HepG2 (cell line): ENCODE measurements around the gene EEPD1. TPM values are rescaled to one million over a fixed set of nuclear protein-coding genes. Genes with fewer than 3 reads are reported as not detected.

Experiments
- ASH2L ChIP-seq: fragments of 300-600, 200-600 bp; sonication (generic); IDR thresholded peaks from 2 replicates; pipeline ENCODE4 v1.7.0; 2017; ENCODE audit warnings: low read depth, mild to moderate bottlenecking, moderate library complexity, mixed read lengths, low read length; ENCODE audit not compliant: insufficient read length
- CAMTA2 ChIP-seq: sonication (generic); formaldehyde crosslinking; IDR thresholded peaks from 2 replicates; pipeline ENCODE4 v1.4.0; 2020; ENCODE audit warnings: mild to moderate bottlenecking, missing genetic modification reagents, borderline replicate concordance
- CCAR2 ChIP-seq: fragments of 200-400 bp; formaldehyde crosslinking; optimal IDR thresholded peaks from 2 replicates; pipeline ENCODE3; 2018; ENCODE audit warnings: low read depth, mild to moderate bottlenecking, low read length, moderate library complexity
- CREB1 ChIP-seq, 2 experiments: fragments of 450-650 bp in 1 of 2; IDR thresholded peaks; 2 replicates each; pipeline ENCODE4 v1.6.1; 2016 to 2017; ENCODE audit warnings: control low read depth in 1 of 2, mild to moderate bottlenecking in 1 of 2, missing compliant biosample characterization in 1 of 2, missing genetic modification characterization in 1 of 2
- HES4 ChIP-seq: sonication (generic); formaldehyde crosslinking; IDR thresholded peaks from 2 replicates; pipeline ENCODE4 v1.9.0; 2021; ENCODE audit warnings: mild to moderate bottlenecking, missing genetic modification reagents, borderline replicate concordance
- KLF15 ChIP-seq: sonication (generic); formaldehyde crosslinking; IDR thresholded peaks from 2 replicates; pipeline ENCODE4 v1.8.1; 2023; ENCODE audit warnings: borderline replicate concordance, mild to moderate bottlenecking, inconsistent platforms, missing genetic modification reagents, mixed read lengths
- MXI1 ChIP-seq: IDR thresholded peaks from 3 replicates; pipeline ENCODE4 v1.6.1; 2012; ENCODE audit warnings: low read depth, low read length, inconsistent platforms, borderline replicate concordance
- NR2F1 ChIP-seq, 2 experiments: fragments of 450-650 bp in 1 of 2; formaldehyde crosslinking in 1 of 2; IDR thresholded peaks; 2 replicates each; pipeline versions ENCODE4 v1.5.0 to v1.6.1; 2016 to 2020; ENCODE audit warnings: mild to moderate bottlenecking in 1 of 2, missing compliant biosample characterization in 1 of 2, missing genetic modification reagents in 1 of 2, moderate library complexity in 1 of 2
- SIX4 ChIP-seq: sonication (generic); formaldehyde crosslinking; IDR thresholded peaks from 2 replicates; pipeline ENCODE4 v1.4.0; 2020; ENCODE audit warnings: missing genetic modification reagents
- SRF ChIP-seq: IDR thresholded peaks from 2 replicates; pipeline ENCODE4 v1.6.1; 2011; ENCODE audit warnings: mild to moderate bottlenecking, low read depth, low read length, moderate library complexity
- ZNF3 ChIP-seq: IDR thresholded peaks from 2 replicates; pipeline ENCODE4 v1.7.0; 2017; ENCODE audit warnings: inconsistent platforms
- ZNF7 ChIP-seq: IDR thresholded peaks from 2 replicates; pipeline ENCODE4 v1.6.1; 2016; ENCODE audit warnings: missing biosample characterization, missing genetic modification reagents
- polyA plus RNA-seq, 8 experiments: library from polyadenylated mRNA; depleted of rRNA in 3 of 8; stranded (reverse) in 7 of 8; unstranded in 1 of 8; fragments of >200 nt; fragmentation: Illumina TruSeq in 4 of 8; extraction: Trizol in 4 of 8; gene quantifications; 2 replicates each; pipeline versions ENCODE4 v1.2.1 to v1.2.3, GENCODE V29; 2011 to 2016; ENCODE audit warnings: low read depth in 4 of 8, missing spikeins in 1 of 8, mixed read lengths in 1 of 8; ENCODE audit not compliant: insufficient read depth in 1 of 8
- total RNA-seq, 5 experiments: library from RNA; depleted of rRNA; stranded (reverse); fragments of >200 nt; fragmentation: Illumina TruSeq; extraction: Trizol; gene quantifications; 2 replicates each; pipeline ENCODE4 v1.2.3, GENCODE V29; 2016; ENCODE audit warnings: low read depth in 1 of 5
- TF ChIP-seq, protein P1 (sequence below): IDR thresholded peaks from 2 replicates; pipeline ENCODE4 v1.4.0; 2020; ENCODE audit warnings: mild to moderate bottlenecking, missing genetic modification reagents
- TF ChIP-seq, protein P2 (sequence below): sonication (generic); formaldehyde crosslinking; conservative IDR thresholded peaks from 2 replicates; pipeline ENCODE4 v1.8.0; 2022; ENCODE audit warnings: low read depth, missing genetic modification reagents
- TF ChIP-seq, protein P3 (sequence below): sonication (generic); formaldehyde crosslinking; IDR thresholded peaks from 2 replicates; pipeline ENCODE4 v1.4.0; 2020; ENCODE audit warnings: missing genetic modification reagents
- TF ChIP-seq, protein P4 (sequence below): sonication (generic); formaldehyde crosslinking; IDR thresholded peaks from 2 replicates; pipeline ENCODE4 v1.4.0; 2020; ENCODE audit warnings: mild to moderate bottlenecking, missing genetic modification reagents
- TF ChIP-seq, protein P5 (sequence below): sonication (generic); formaldehyde crosslinking; IDR thresholded peaks from 2 replicates; pipeline ENCODE4 v1.5.1; 2020; ENCODE audit warnings: mild to moderate bottlenecking, missing genetic modification reagents, moderate library complexity

The EEPD1 gene
- total and polyA plus RNA-seq, 2 of the 13 experiments (the other 11 are each of a cell fraction or from before 2014, with no cell fraction given) = 10.1 to 16.4 TPM

DNA sequence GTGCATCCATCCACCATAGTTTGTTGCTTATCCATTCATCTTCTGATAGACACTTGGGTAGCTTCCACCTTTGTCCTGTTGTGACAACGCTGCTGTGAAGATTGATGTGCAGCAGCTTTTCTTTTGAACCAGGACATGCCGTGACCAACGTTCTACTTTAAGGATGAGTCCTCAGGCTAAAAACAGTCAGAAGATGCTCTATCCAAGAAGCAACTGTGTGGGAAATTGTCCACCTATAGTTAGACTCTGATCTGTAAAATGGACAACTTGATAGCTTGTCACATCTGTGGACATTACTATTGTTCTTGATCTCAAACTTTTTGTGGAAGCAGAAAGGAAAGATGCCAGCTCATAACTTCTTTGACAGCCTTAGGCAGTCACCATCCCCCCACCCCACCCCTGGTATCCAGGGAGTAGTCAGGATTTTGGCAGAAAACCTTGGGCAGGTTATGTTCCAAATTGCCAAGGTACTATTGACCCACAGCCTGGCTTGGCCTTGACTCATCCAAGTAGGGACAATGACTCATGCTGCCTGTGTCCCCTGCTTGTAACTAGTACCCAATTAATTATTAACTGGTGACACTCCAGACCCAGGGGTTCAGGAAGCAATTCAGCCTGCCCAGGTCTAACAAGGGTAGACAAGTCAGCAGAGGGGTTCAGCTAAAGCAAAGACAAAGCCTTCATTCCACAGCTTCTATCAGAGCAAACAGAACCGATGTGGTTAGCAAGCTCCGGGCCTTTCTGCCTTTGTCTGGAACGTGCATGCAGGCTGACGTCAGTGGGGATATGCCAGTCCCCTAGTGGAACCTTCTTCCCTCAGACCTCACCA is 137.0 kb downstream of the EEPD1 start (continued):
- TF ChIP-seq, protein P1, sequence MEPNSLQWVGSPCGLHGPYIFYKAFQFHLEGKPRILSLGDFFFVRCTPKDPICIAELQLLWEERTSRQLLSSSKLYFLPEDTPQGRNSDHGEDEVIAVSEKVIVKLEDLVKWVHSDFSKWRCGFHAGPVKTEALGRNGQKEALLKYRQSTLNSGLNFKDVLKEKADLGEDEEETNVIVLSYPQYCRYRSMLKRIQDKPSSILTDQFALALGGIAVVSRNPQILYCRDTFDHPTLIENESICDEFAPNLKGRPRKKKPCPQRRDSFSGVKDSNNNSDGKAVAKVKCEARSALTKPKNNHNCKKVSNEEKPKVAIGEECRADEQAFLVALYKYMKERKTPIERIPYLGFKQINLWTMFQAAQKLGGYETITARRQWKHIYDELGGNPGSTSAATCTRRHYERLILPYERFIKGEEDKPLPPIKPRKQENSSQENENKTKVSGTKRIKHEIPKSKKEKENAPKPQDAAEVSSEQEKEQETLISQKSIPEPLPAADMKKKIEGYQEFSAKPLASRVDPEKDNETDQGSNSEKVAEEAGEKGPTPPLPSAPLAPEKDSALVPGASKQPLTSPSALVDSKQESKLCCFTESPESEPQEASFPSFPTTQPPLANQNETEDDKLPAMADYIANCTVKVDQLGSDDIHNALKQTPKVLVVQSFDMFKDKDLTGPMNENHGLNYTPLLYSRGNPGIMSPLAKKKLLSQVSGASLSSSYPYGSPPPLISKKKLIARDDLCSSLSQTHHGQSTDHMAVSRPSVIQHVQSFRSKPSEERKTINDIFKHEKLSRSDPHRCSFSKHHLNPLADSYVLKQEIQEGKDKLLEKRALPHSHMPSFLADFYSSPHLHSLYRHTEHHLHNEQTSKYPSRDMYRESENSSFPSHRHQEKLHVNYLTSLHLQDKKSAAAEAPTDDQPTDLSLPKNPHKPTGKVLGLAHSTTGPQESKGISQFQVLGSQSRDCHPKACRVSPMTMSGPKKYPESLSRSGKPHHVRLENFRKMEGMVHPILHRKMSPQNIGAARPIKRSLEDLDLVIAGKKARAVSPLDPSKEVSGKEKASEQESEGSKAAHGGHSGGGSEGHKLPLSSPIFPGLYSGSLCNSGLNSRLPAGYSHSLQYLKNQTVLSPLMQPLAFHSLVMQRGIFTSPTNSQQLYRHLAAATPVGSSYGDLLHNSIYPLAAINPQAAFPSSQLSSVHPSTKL (CRISPR knock-in tag) = peak; percentile 94
- peak; percentile 83 for TF ChIP-seq CREB1 (IDR thresholded peaks at IDR 0.05)
- TF ChIP-seq CREB1 (CRISPR knock-in tag; IDR thresholded peaks at IDR 0.05) = peak; percentile 89
- TF ChIP-seq SRF = peak; percentile 82
- no peak for TF ChIP-seq CCAR2
- TF ChIP-seq, protein P2, sequence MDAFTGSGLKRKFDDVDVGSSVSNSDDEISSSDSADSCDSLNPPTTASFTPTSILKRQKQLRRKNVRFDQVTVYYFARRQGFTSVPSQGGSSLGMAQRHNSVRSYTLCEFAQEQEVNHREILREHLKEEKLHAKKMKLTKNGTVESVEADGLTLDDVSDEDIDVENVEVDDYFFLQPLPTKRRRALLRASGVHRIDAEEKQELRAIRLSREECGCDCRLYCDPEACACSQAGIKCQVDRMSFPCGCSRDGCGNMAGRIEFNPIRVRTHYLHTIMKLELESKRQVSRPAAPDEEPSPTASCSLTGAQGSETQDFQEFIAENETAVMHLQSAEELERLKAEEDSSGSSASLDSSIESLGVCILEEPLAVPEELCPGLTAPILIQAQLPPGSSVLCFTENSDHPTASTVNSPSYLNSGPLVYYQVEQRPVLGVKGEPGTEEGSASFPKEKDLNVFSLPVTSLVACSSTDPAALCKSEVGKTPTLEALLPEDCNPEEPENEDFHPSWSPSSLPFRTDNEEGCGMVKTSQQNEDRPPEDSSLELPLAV = no peak
- TF ChIP-seq, protein P3, sequence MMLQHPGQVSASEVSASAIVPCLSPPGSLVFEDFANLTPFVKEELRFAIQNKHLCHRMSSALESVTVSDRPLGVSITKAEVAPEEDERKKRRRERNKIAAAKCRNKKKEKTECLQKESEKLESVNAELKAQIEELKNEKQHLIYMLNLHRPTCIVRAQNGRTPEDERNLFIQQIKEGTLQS (CRISPR knock-in tag) = peak; percentile 95
- peak; percentile 65; the same call in 1 of the 3 replicates for TF ChIP-seq MXI1
- no peak for TF ChIP-seq HES4 (CRISPR knock-in tag)
- TF ChIP-seq, protein P4, sequence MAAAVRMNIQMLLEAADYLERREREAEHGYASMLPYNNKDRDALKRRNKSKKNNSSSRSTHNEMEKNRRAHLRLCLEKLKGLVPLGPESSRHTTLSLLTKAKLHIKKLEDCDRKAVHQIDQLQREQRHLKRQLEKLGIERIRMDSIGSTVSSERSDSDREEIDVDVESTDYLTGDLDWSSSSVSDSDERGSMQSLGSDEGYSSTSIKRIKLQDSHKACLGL (CRISPR knock-in tag) = no peak
- TF ChIP-seq CAMTA2 (CRISPR knock-in tag) = no peak
- peak; percentile 65 to 69 for TF ChIP-seq NR2F1 (CRISPR knock-in tag; IDR thresholded peaks at IDR 0.05)
- peak; percentile 63 for TF ChIP-seq SIX4
- TF ChIP-seq, protein P5, sequence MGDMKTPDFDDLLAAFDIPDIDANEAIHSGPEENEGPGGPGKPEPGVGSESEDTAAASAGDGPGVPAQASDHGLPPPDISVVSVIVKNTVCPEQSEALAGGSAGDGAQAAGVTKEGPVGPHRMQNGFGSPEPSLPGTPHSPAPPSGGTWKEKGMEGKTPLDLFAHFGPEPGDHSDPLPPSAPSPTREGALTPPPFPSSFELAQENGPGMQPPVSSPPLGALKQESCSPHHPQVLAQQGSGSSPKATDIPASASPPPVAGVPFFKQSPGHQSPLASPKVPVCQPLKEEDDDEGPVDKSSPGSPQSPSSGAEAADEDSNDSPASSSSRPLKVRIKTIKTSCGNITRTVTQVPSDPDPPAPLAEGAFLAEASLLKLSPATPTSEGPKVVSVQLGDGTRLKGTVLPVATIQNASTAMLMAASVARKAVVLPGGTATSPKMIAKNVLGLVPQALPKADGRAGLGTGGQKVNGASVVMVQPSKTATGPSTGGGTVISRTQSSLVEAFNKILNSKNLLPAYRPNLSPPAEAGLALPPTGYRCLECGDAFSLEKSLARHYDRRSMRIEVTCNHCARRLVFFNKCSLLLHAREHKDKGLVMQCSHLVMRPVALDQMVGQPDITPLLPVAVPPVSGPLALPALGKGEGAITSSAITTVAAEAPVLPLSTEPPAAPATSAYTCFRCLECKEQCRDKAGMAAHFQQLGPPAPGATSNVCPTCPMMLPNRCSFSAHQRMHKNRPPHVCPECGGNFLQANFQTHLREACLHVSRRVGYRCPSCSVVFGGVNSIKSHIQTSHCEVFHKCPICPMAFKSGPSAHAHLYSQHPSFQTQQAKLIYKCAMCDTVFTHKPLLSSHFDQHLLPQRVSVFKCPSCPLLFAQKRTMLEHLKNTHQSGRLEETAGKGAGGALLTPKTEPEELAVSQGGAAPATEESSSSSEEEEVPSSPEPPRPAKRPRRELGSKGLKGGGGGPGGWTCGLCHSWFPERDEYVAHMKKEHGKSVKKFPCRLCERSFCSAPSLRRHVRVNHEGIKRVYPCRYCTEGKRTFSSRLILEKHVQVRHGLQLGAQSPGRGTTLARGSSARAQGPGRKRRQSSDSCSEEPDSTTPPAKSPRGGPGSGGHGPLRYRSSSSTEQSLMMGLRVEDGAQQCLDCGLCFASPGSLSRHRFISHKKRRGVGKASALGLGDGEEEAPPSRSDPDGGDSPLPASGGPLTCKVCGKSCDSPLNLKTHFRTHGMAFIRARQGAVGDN = no peak; the same call in 1 of the 2 replicates
- no peak for TF ChIP-seq KLF15 (CRISPR knock-in tag)
- no peak for TF ChIP-seq ZNF3 (CRISPR knock-in tag)
- TF ChIP-seq ASH2L = peak; percentile 42
- no peak for TF ChIP-seq ZNF7 (CRISPR knock-in tag)
